ENCODE measurements around the gene GPC1.

Gene GPC1

DNA sequence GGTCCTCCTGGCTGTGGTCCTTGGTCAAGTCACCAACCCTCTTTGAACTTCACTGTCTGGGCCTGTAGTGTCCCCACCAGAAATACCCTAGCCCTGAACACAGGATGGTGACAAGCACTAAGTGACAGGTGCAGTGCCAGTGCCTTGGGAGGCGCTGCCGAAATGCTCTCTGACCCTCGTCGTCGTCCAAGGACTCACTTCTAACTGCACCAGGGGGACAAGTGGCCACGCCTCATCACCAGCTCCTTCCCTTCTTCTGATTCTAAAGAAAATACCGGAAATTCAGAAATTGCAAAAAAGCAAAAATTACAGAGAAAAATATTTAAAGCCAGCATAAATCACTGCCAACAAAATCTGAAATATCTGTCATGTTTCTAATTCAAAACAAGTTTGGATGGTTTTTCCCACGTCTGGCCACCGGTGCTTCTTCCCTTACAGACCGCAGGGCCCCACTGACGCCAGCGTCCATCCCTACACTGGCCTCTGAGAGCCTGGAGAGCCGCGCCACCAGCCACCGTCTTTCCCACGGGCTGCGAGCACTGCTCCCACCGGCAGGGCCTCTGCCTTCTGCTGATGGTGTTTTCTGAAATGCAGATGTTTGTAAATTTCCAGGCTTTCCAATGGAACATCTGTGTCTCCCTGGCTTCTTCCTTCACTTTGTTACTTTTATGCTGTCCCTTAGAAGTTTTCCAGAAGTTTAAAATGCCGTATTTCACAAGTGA, 37.4 kb upstream of the GPC1 start:
- peak; percentile 10 for DNase-seq

DNA sequence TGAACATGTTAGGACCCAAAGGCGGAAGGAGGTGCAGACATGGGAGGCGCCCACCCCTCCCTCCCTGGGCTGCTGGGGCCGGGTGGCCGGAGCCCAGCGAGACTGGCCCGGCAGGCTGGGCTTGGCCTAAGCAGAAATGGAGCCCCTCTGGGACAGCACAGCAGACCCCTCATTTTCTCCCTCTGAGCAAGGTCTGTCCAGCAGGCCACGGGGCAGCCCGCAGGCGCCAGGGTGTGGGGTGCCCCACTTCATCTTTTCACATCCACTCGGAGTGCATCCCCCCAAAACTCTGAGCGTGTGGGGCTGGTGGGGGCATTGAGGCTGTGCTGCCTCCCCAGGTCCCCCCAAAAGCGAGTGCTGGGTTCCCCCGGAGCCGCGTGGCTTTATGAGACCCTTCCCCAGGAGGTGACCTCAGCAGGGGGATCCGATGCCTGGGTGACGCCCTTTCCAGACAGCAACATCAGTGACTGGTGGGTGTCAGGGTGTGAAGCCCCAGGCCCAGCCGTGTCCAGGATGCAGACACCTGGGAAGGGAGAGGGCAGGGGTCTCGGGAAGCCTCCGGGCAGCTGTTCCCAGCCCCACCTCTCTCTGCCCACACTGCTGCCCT, 36.7 kb upstream of the GPC1 start:
- no peak for DNase-seq

DNA sequence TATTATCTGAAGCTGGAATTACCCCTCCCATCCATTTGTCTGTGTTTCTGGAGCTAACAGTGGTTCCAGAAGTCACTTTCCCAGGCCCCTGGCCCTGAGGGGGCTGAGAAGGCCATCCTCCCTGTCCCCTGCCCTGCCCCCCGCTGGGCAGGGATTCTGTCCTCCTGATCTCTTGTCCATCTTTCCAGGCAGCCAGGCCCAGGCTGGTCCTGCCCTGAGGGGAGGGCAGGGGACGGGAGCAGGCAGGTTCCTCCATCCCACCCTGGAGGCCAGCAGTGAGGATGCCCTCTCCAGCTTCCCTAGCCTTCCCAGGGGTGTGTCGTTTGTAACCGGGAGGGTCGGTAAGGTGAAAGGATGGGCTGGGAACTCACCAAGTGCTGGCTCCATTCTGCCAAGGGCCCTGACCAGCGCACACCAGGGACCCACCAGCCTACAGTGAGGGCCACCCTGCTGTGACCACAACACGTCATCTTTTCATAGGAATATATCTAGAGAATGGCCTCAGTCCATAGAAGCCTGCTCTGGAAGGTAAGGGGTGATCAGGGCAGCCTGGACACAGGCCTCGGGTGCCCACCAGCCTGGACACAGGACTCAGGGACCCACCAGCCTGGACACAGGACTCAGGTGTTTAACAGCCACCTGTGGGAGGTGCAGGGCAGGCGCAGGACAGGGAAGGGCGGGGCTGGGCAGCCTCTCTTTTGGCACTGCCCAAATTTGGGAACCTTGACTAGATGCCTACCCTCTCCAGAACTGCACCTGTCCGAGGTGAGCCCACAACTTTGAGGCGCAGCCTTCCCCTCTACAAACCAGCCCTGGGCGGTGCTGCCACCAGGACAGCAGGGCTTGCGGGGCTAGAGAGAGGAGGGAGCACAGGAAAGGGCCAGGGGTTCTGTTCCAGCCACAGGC, 35.8 kb upstream of the GPC1 start:
- DNase-seq: peak; percentile 13

DNA sequence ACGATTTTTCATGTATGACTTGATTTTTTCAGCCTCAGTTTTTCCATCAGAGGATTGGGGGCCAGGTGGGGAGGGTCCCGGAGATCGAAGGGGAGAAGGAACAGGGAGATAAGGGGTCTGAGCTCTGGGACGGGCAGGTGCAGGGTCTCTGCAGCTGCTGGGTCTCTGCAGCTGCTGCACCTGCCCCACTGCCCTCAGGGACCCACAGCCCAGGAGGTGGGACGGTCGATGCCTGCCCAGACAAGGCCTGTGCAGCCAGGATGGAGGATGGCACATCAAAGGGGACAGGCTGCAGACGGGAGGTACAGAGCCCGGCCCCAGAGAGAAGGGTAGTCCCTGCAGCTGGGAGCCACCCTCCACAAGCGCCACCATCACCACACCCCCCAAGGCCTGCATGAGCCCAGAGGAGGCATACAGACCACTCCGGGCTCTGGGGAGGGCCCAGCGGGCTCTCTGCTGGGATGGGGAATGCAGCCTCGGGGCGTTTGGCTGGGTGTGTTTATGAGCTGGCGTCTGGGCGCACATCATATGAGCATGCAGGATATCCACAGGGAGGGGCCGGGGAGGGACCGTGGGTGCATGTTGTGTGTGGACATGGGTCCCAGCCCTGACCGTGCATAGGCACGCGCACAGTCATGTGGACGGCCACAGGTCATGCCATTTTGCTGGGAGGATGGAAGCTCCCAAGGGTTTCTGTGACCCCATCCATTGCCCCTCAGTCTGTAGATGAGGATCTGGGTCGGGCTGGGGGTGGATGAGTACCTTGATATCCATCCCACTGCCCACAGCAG, 34.9 kb upstream of the GPC1 start:
- peak; percentile 5 for DNase-seq

DNA sequence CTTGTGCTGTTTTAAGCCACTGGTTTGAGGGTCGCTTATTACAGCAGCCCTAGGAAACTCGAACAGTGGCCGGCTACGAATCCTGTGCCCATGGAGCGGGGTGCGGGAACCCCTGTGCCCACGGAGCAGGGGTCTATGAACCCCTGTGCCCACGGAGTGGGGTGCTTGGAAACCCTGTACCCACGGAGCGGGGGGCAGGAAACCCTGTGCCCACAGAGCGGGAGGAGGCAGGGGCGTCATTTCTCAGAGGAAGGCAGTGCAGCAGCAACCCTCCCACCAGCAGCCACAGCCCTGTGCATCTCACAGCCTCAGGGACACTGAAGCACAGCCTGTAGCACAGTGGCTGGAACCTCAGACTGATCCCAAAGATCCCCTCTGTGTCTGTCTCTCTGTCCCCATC, 34.2 kb upstream of the GPC1 start:
- DNase-seq: no peak

DNA sequence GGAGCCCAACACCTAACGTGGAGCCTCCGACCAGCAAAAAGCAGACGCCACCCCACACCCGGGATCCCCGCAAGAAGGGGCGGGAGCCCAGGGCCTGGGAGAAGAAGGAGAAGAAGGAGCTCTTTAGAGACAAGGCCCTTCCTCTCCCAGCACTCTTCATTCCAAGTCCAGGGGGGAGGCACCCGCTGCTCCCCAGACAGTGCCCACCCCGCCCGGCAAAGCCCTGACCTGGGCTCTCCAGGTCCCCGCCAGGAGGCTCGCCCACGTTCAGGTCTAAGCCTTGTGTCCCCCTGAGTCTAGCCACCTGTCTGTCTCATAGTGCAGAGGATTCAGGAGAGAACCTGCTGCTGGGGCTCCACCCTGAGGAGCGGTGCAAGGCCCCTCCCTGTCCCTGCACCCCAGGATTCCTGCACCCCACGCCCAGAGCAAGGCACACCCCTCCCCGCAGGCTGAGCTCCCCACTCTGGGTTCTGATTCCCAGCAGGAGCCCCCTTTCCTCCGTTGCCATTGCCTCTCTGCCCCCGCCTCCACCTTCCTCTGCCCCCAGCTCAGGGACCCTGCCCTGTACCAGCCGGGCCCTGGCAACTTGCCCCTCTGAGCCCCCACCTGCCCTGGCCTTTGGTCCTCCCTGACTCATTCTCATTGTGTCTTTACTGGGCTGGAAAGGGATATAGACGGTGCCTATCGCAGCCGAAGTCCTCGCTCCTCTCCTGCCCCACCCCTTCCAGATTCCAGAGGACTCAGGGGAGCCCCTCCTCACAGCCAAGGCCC, 33.5 kb upstream of the GPC1 start:
- DNase-seq: peak; percentile 10

DNA sequence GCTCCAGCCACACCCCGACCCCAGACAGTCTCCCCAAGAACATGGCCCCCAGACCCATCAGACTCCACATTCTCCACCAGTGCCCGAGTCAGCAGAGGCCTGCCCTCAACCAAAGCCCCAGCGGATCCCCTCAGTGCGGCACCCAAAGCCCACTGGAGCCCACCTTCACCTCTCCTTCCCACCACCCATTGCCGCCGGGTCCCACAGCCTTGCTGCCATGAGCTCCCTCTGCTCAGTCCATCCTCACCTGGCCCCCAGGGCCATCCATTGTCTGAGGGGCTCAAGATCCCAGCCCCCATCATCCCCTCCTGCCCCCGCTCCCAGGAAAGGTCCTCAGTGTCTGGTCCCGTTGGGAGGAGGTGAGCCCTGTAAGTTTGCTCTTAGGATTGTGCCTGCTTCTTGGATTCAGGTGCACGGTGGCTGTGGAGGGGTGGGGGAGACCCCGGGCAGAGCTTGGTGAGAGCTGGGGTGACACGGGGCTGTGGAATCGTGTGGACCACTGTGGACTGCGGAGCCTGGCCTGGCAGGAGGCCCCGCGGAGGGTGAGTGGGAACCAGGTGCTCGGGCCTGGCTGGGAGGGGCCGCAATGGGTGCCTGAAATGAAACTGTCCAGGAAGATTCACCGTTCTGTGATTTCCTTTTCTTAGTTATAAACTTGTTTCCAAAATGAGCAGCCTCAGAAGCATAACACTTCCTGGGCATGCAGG, 32.7 kb upstream of the GPC1 start:
- DNase-seq: peak; percentile 10

DNA sequence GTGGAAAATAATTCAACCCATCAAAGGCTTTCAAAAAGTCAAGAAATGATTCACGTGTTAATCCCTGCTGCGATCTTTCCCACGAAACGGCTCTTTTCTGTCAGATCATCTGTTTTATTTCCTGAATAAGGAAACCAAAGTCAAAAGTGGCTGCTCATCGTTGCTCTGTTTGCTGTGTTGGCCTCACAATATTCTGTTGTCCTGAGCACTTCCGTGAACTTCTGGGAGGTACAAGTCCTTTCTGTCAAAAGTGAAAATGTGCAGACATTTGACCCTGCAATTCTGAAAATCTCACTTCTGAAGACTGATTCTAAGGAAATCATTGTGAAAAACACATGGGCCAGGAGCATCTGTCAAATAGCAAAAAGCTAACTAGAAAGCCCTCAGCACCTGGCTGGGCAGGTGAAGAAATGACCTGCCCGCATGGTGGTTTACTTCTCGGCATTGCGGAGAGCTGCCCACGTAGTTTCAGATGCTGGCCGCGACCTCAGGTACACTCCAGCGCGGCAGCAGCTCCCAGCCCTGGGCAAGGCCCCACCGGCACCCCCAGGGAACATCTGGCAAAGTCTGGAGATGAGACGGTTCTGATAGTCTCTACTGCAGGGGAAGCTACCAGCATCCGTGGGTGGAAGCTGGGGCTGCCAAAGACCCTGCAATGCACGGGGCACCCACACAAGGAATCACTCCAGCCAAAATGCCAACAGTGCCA, 31.9 kb upstream of the GPC1 start:
- peak; percentile 7 for DNase-seq

DNA sequence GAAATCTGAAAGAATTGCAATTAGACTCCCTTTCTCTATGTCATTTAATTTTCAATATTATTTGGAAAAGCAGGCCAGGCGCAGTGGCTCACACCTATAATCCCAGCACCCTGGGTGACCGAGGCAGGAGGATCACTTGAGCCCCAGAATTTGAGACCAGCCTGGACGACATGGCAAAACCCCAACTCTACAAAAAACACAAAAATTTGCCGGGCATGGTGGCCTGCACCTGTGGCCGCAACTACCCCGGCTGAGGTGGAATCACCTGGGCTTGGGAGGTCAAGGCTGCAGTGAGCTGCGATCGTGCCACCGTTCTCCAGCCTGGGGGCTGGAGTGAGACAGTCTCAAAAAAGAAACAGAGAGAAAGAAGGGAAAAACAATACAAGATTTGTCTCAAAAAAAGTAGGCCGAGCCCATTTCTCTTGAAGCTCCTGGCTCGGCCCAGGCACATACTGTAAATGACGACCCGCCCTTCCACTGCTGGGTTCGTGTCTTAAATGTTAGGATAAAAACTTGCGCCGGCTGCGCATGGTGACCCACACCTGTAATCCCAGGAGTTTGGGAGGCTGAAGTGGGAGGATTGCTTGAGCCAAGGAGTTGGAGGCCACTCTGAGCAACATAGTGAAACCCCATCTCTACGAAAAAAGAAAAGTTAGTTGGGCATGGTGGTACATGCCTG, 31.1 kb upstream of the GPC1 start:
- DNase-seq: no peak

DNA sequence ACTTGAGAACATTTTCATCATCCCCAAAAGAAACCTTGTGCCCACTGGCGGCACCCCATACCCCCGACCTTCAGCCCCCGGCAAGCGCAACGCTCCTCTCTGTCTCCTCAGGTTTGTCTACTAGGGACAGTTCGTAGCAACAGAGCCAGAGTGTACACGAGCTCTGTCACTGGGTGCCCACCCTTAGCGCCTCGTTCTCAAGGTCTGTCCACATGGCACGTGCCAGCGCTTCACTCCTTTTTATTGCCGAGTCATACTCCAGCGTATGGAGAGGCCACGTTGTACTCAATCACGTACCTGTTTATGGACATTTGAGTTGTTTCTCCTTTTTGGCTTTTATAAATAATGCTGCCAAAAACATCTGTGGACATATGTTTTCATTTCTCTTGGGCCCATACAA, 30.3 kb upstream of the GPC1 start:
- DNase-seq: no peak

DNA sequence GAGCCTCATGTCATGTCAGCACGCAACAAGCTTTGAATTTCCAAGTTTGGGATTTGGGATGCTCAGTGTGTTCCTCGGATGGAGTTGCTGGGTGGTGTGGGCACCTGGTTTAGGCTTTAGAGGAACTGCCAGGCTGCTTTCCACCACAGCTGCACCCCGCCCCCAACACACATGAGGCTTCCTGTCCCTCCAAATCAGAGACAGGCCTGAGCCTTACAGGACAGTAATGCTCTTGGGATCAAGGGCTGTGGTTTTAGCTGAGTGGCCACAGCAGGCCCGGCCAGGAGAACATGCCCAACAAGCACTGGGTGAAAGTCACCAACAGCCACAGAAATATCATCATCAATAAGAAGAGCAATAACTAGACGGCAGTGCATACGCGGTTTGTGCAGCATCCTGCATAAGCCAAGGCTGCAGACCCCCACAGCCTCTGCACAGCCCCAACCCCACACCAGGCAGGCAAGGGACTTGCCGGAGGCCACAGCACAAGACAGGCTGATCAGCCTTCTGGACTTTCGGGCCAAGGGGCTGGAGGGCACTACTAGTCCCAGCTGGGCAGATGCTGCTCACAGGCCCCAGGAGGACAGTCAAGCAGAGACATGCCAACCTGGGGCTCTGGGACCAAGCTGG, 29.7 kb upstream of the GPC1 start:
- DNase-seq: peak; percentile 12

DNA sequence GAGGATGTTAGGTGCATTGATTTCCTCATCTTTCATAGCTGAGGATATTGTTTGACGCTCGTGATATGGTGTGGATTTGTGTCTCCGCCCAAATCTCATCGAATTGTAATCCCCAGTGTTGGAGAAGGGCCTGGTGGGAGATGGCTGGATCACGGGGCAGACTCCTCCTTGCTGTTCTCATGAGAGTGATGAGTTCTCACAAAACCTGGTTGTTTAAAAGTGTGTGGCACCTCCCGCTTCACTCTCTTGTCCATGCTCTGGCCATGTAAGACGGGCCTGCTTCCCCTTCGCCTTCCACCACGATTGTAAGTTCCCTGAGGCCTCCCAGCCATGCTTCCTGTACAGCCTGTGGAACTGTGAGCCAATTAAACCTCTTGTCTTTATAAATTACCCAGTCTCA, 28.4 kb upstream of the GPC1 start:
- no peak for DNase-seq

DNA sequence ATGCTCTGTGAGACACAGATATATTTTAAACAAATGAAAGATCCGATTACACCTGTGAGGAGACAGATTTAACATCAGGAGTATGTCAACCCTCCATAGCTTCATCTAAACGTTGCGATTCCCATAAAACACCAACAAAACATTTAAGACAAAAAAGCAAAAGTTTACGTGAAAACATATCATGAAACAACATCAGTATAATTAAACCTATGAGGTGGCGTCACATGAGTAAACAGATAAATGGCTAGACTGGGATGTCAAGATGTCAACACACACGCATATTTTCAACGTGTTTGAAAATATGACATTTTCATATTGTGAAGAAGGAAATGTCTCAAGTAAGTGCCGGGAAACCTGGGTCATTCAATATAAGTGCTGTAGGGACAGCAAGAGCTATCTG, 25.5 kb upstream of the GPC1 start:
- DNase-seq: no peak

DNA sequence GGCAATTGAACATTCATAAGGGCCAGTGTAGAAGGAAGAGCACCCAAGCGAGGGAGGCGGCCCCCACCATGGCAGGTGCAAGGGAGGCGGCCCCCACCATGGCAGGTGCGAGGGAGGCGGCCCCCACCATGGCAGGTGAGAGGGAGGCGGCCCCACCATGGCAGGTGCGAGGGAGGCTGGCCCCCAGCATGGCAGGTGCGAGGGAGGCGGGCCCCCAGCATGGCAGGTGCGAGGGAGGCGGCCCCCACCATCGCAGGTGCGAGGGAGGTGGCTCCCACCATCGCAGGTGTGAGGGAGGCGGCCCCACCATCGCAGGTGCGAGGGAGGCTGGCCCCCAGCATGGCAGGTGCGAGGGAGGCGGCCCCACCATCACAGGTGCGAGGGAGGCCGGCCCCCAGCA, 24.7 kb upstream of the GPC1 start:
- DNase-seq: no peak

DNA sequence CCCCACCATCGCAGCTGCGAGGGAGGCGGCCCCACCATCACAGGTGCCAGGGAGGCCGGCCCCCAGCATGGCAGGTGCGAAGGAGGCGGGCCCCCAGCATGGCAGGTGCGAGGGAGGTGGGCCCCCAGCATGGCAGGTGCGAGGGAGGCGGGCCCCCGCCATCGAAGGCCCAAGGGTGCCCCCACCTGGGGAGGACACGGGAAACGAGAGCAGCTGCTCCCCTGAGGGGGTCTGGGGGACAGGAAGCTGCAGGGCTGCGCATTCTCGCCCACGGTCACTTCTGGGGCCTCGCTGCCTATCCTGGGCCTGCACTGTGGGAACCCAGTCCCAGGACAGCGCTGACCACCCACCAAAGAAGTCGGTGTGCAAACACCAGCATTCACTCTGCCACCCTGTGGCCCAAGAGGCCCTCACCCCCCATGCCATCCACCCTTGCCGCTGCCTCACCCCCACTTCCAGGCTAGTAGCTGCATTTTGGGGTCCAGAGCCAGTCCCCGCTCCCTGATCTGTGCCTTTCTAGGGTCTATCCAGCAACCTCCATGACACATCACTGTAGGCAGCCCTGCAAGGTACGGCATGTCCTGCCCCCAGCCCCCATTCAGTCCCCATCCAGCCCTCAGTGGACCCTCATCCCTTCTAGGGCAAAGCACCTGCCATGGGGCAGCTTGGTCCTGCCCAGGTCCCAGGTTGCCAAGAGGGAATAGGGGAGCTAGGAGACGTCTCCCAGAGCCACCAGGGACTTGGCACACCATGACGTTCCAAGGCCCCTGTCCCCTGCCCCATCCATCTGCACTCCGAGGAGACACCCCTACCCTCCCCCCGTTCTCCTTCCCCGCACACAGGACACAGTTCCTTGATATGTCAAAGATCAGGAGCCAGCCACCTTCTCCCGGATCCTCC, 24.0 kb upstream of the GPC1 start:
- peak; percentile 8 for DNase-seq

DNA sequence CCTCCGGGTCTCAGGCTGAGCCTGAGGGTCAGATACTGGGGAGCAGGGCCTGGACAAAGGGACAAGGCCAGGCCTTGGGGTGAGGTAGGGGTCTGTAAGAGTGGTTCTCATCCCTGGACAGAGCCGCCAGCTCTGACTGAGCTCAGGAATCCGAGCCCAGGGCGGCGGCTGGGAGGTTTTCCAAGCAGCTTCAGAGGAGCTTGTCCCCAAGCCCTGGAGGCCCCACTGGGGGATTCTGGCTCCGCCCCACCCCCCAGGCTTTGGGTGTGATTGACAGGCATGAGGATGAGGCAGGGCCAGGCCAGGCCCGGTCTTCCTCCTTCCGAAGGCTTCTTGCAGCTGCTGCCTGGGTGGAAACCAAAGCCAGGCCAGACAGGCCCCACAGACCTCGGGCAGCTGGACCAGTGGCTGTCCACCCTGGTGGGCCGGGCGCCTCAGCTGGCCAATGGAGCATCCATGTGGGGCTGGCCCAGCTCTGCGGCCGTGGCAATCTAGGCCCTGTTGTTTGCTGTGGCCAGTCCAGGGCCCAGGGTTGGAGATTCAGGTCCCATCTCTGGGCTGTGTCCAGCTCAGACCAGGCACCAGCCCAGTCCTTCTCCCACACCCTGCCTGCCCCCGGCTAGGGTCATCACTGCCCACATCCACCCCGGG, 23.1 kb upstream of the GPC1 start:
- DNase-seq: peak; percentile 8

DNA sequence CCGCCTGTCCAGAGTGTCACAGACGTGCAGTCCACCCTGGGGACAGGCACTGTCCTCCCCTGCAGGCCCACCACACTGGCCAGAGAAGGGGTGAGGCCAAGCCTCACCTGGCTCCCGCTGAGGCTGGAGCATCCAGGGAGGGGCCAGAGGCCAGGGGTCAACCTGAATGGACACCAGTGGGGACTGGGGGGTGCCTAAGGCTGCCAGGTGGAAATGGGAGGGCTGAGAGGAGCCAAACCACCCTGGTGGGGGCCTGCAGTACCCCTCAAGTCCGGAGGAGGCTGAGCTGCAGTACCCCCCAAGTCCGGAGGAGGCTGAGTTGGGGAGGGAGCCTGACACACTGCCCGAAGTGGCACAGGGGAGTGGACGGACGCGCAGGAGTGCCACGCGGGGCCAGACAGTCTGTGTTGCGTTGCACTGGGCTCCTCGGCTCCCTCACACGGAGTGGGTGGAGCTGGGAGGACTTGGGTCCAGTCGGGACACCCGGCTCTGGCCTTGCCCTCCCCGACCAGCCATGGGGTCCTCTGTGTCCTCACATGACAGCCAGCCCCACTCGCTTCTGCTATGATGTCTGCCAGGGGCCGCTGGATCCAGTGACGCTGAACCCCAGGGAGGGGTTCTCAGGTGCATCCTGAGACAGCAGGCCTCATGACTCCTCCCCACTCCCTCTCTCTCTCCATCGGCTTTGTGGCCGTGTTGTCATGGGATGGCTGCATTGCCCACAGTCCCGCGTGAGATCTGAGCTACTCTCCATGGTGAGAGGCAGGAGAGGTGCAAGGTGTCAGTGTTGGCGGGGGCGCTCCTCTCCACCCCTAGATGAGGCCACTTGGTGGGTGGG, 22.3 kb upstream of the GPC1 start:
- peak; percentile 15 for DNase-seq
